DOHH2 (cell line): Measurements from ENCODE around the gene AMH.

ENCODE experiments used
- CTCF ChIP-seq: fragments of 200-600 bp; sonication (generic); IDR thresholded peaks from one replicate; pipeline ENCODE4 v1.5.1; 2014; ENCODE audit warnings: antibody characterized with exemption, mild to moderate bottlenecking, low read depth, low read length; ENCODE audit not compliant: poor library complexity, severe bottlenecking
- EZH2phosphoT487 ChIP-seq: fragments of 200-600 bp; sonication (generic); IDR thresholded peaks from 2 replicates; pipeline ENCODE4 v1.6.1; 2017; ENCODE audit warnings: borderline replicate concordance, mild to moderate bottlenecking, antibody characterized with exemption, low read length, moderate library complexity, mixed read lengths

DNA sequence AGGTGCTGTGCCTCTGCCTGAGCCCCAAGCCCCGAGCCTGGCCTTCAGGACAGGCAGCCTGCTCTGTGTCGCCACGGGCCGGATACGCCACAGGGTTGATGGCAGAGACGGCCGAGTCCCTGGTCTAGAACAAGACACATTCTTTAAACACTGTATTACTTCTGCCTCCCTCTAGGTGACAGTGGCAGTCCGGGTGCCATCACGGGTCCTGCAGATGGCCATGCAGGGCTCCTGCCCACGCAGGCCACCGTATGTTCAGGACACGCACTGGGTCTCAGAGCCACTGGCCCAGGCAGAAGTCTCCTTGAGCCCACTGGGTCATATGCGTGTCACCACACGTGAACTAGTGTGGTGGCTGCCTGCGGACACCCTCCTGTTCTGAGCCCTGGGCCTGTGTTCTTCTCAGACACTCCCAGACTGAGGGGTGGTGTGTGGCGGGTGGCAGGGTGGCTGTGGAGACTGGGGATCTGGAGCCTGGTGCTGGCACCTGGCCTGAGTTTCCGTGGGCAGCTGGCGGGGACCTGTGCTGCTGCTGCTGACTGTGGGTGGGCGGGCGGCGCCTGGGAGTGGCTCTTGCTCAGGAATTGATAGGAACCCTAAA is 17.4 kb upstream of the AMH start:
- TF ChIP-seq CTCF: peak; percentile 50
- no peak for TF ChIP-seq EZH2phosphoT487
